GM19468 (cell line): ENCODE measurements around the gene WBP2NL.
"Not testable (repeated sequence)": the region's sequence is repeated elsewhere in the genome, so short reads cannot be mapped to it uniquely, and the experiment has no call there.

ENCODE experiments used
- ATAC-seq: cut with Tn5 transposase; IDR thresholded peaks from one replicate; pipeline ENCODE4 v1.9.1; 2021; ENCODE audit warnings: mild to moderate bottlenecking, moderate library complexity, moderate number of reproducible peaks; ENCODE audit not compliant: unreplicated experiment; ENCODE audit errors: extremely low read depth

WBP2NL gene, protein sequence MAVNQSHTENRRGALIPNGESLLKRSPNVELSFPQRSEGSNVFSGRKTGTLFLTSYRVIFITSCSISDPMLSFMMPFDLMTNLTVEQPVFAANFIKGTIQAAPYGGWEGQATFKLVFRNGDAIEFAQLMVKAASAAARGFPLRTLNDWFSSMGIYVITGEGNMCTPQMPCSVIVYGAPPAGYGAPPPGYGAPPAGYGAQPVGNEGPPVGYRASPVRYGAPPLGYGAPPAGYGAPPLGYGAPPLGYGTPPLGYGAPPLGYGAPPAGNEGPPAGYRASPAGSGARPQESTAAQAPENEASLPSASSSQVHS

GRCh38 chr22:41998361-41999261 lies at the start of gene WBP2NL:
TSS of gene WBP2NL (plus strand) at chr22:41998788. CDS start at chr22:41998819, 31 bp downstream.
- peak; percentile 63 for ATAC-seq

- ATAC-seq, result not testable (repeated sequence)
Observed at GRCh38 chr22:41948928-41949296, 49.7 kb upstream of the WBP2NL start.

- ATAC-seq, result no peak
Observed at GRCh38 chr22:41949297-41949965, 49.2 kb upstream of the WBP2NL start.

GRCh38 chr22:41951898-41952474 lies 46.6 kb upstream of the WBP2NL start, which contains the start of gene SMIM45:
TSS of gene SMIM45 (plus strand) at chr22:41952150.
- no peak for ATAC-seq

GRCh38 chr22:41952713-41953112 lies 45.9 kb upstream of the WBP2NL start:
- no peak for ATAC-seq

DNA sequence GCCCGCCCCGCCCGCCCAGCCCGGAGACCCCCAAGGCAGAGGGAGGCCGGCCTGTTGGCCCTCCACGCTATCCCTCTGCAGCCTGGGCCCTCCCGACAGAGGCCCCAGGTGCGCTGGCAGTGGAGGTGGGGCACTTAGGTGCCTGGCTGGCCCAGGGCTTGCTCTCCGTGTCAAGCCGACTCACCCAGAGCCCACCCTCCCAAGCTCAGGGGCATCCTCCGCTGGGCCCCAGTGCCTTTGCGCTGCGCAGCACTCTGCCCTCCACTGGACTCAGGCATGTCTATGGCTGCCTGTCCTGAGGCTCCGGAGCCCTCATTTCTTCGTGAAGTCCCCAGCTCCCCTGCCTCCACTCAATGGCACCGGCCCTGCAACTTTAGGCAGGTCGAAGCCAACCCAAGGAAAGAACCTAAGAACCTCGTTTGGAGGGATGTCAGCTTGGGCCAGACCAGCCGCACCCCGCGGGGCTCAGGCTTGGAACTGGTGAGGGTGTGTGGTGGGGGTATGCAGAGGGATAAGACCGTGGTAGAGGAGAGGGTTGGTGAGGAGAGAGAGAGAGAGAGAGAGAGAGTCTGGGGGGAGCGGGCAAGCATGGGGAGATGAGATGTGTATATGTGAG lies 40.5 kb upstream of the WBP2NL start:
- ATAC-seq, result no peak

- ATAC-seq, result no peak
Observed at GRCh38 chr22:41963453-41964111, 35.0 kb upstream of the WBP2NL start.

- no peak for ATAC-seq
Observed at GRCh38 chr22:41964112-41964491, 34.5 kb upstream of the WBP2NL start.

- no peak for ATAC-seq
Observed at GRCh38 chr22:41966225-41966606, 32.4 kb upstream of the WBP2NL start.

GRCh38 chr22:41966607-41967240 lies 31.9 kb upstream of the WBP2NL start:
- no peak for ATAC-seq

DNA sequence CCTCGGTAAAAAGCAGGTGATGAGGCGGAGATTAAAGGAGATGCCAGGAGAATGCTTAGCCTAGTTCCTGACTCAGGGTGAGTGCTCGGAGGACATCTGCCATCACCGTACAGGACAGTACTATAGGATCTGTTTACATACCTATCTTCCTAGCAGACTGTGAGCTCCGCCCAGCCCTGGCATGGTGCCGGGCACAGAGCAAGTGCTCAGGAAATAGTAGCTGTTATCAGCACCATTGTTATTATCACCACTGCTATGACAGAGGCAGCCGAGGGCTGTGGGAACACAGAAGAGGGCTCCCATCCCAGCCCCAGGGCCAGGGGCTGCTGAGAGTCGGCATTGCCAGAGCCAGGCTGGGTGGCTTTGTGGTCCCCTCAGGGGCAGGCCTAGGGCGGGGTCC lies 30.0 kb upstream of the WBP2NL start:
- no peak for ATAC-seq

GRCh38 chr22:41969110-41969646 lies 29.4 kb upstream of the WBP2NL start, which contains the start of gene SEPTIN3:
TSS of gene SEPTIN3 (plus strand) at chr22:41969443. CDS start at chr22:41971493, 2,050 bp downstream.
- ATAC-seq, result no peak

DNA sequence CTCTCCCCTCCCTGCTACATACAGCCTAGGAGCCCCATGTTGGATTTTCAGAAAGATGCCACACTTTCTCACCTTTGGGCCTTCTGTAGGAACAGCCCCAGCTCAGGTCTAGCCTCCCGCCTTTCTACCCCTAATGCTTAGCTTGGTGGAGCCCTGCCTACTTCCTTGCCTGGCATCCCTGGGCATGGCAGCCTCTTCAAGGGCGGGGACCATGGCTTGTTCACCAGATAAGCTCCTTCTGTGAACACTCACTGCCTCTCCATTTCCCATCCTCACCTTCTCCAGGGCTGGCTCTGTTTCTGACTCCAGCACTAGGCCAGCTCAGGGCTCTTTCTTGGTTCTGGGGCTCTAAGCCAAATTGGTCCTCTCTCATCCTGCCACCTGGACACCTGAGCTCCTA lies 28.0 kb upstream of the WBP2NL start:
- no peak for ATAC-seq

DNA sequence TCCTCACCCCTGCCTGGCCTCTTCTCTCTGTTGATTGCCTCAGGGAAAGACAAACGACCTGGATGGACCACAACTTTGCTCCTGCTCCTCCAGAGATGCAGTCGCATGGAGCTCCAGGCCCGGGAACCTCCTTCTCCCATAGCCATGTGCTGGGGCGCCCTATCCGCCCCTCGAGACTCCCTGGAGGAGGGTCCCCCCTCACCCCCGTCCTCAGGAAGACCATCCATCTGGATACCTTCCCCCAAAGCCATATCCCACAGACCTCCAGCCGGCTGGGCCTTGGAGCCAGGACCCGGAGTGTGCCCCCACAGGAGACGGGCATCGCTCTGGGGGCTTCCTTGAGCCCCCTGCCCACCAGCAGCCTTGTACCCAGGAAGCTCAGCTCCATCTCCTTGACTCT lies 27.2 kb upstream of the WBP2NL start:
- ATAC-seq, result no peak

- no peak for ATAC-seq
Observed at GRCh38 chr22:41974691-41975290, 23.8 kb upstream of the WBP2NL start.

DNA sequence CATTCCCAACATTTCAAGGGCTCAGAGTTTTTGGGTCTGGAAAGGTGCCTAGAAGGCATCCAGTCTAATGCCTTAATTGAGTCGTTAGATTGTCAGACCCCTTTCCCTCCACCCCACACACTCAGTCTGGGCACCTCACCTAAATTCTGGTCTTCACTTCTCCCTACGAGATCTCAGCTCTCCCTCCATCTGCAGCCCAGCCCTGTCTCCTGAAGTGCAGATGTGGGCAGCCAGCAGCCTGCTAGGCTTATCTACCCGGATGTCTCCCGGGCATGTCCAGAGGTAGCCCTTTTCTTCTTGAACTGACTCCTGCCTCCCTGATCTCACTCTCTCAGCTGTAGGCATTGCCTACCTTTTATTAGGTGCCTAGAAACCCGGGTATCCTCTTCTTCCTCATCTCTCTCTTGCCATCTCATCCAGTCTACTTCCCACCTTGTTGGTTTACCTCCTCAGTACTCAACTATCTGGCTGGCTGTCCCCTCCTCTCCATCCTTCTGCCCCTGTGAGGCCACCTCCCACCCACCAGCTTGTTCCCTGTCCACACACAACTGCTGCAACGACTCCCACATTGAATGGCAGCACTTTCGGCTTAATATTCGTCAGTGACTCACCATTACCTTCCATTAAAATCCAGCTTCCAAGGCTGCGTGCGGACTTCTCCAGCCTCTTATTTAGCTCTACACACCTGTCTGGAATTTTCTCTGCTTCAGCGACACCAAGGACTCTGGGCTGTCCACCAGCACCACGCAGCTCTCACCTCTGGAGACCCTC lies 23.1 kb upstream of the WBP2NL start:
- ATAC-seq, result no peak

DNA sequence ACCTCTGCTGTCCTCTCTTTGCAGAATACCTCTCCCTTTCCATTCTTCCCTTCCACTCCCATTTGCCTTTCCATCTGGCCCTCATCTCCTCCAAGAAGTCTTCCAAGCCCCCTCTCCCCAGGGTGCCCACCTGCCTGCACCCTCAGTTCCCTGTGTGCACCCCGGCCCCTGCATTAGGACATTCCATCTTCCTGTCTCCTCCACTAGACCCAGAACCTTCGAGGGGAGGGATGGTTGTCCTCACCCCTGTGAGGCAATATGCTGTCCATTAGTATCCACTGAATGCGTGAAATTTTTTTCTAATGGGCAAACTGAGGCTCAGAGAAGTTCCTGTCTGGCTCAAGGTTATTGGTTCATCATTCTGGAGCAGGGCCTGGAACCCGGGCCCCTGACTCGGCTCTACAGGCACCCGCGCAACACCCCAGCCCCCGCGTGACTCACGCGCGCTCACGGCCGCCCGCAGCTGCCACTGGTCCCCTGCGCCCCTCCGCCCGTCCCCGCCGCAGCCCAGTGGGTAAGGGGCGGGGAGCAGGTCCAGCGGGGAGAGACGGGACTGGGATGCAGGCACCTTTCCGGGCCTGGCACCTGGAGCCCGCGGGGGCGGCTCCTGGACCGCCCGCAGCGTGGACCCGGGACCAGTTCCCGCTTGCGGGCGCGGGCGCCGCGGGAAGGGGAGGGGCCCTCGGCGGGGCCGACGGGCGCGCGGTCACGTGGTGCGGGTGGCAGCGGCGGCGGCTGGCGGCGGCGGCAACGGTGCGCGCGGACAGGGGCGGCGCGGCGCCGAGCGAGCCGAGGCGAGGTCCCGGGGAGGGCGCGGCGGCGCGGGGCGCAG lies 22.3 kb upstream of the WBP2NL start:
- ATAC-seq, result no peak
